AG09309 (cell line): ENCODE data around the gene PPP6R3.

Source experiments
- DNase-seq: peaks from one replicate; pipeline ENCODE4 v3.0.0-alpha.2; 2010; ENCODE audit warnings: low read depth
- H3K4me3 ChIP-seq: 2 replicates; pipeline ENCODE4 v1.5.1; 2011; ENCODE audit warnings: mild to moderate bottlenecking, low read depth, low read length, moderate library complexity; ENCODE audit not compliant: control insufficient read depth
- TF ChIP-seq, protein P1 (sequence below): IDR thresholded peaks from 2 replicates; pipeline ENCODE4 v1.5.1; 2011; ENCODE audit warnings: mild to moderate bottlenecking, low read depth, low read length, inconsistent platforms; ENCODE audit not compliant: insufficient read depth, control insufficient read depth; ENCODE audit errors: missing control alignments

Gene PPP6R3

DNA sequence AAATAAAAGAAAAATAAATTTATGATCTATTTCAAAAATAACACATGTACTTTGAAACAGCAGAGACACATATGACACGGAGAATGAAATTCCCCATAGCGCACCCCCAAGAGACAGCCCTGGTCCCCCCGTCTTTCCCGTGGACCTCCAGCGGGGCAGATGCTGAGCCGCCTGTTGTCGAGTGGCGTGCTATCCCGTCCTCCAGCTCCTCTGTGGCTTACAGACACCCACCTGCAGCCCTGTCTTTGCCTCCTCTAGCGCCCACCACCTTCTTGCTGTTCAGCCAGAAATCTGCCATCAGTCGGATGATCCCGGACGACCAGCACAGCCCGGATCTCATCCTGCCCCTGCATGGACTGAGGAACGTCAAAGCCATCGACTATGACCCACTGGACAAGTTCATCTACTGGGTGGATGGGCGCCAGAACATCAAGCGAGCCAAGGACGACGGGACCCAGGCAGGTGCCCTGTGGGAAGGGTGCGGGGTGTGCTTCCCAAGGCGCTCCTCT lies 44.4 kb upstream of the PPP6R3 start:
- TF ChIP-seq, protein P1, sequence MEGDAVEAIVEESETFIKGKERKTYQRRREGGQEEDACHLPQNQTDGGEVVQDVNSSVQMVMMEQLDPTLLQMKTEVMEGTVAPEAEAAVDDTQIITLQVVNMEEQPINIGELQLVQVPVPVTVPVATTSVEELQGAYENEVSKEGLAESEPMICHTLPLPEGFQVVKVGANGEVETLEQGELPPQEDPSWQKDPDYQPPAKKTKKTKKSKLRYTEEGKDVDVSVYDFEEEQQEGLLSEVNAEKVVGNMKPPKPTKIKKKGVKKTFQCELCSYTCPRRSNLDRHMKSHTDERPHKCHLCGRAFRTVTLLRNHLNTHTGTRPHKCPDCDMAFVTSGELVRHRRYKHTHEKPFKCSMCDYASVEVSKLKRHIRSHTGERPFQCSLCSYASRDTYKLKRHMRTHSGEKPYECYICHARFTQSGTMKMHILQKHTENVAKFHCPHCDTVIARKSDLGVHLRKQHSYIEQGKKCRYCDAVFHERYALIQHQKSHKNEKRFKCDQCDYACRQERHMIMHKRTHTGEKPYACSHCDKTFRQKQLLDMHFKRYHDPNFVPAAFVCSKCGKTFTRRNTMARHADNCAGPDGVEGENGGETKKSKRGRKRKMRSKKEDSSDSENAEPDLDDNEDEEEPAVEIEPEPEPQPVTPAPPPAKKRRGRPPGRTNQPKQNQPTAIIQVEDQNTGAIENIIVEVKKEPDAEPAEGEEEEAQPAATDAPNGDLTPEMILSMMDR = no peak
- no peak overlapping the region for H3K4me3 ChIP-seq
- no peak for DNase-seq

DNA sequence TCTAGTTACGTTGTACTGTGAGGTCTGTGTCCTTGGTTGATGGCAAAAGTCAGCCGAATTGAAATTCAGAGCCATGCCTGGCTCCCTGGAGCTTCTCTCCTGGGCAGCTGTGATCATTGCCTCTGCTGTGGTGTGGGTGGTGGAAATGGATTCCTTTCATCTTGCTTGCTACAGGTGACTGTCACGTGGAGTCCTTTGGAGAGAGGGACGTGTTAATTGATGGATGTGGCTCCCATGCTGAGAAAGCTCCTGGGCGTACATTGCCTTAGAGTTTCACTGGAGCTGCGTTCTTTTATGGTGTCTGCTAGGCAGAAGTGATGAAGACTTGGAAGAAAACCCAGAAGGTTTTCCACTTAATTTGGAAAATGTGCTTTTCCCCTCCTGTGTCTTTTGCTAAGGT lies 41.9 kb upstream of the PPP6R3 start:
- TF ChIP-seq, protein P1 = no peak
- DNase-seq = no peak
- no peak overlapping the region for H3K4me3 ChIP-seq

- TF ChIP-seq, protein P1 = no peak
- no peak for DNase-seq
- no peak overlapping the region for H3K4me3 ChIP-seq
These were observed 40.4 kb upstream of the PPP6R3 start for GRCh38 chr11:68420171-68420570.

DNA sequence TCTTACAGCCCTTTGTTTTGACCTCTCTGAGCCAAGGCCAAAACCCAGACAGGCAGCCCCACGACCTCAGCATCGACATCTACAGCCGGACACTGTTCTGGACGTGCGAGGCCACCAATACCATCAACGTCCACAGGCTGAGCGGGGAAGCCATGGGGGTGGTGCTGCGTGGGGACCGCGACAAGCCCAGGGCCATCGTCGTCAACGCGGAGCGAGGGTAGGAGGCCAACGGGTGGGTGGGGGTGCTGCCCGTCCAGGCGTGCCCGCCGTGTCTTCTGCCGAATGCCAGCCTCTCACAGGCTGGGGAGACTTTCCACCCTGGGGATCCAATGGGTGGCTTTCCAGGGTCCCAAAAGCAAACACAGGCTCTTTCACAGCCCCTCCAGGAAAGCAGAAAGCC lies 37.1 kb upstream of the PPP6R3 start:
- no peak overlapping the region for H3K4me3 ChIP-seq
- DNase-seq = no peak
- TF ChIP-seq, protein P1 = no peak

DNA sequence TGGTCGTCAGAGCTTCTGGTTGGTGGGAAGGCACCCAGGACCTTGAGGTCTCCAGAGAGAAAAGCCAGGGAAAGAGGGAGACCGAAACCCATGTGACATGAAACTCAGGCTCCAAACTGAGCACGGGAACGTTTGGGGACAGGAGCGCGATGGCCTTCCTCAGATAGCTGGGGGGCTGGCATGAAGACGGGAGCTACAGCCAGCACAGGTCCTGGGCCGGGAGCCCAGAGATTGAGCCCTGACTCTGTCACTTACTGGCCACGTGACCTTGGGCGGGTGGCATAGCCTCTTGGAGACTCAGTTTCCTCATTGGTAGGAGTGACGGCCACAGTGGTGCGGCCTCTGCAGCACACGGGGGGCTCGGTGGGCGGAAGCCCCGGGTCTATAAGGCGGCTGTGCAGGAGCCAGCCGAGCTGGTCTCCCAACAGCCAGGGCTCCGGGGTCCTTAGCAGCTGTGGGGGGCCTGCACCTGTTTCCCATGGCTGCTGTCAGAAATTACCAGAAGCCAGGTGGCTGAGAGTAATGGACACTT lies 36.4 kb upstream of the PPP6R3 start:
- H3K4me3 ChIP-seq = no peak overlapping the region
- no peak for DNase-seq
- TF ChIP-seq, protein P1 = no peak

GRCh38 chr11:68424981-68425865 lies 35.3 kb upstream of the PPP6R3 start:
- no peak overlapping the region for H3K4me3 ChIP-seq
- TF ChIP-seq, protein P1 = no peak
- DNase-seq = no peak
